Heart left ventricle (tissue), 13 donors: ENCODE results near the gene KEL.

Experiments used
- CTCF ChIP-seq, 12 donors: fragments of 200-600 bp; sonication (generic) in 4 of 12; IDR thresholded peaks; one replicate each; pipeline versions ENCODE4 v1.5.0 to v1.8.0; 2018 to 2022; ENCODE audit warnings: antibody characterized with exemption in 12 of 12, mild to moderate bottlenecking in 5 of 12
- POLR2A ChIP-seq, 2 donors: fragments of 450-650 bp; IDR thresholded peaks; one replicate each; pipeline ENCODE4 v1.6.1; 2017; ENCODE audit warnings: antibody characterized with exemption in 2 of 2, mild to moderate bottlenecking in 2 of 2, moderate library complexity in 2 of 2
- donor health status: ischemic (EF 13 %, LVEDD 7.1; RV severe dilation, severe dysfunction).
- donor health status: DM: no; HTN: yes; CAD: no.
- donor health status: DM: no; HTN: no; CAD: no.
- donor health status: ischemic (EF 25% LVEDD 6.9; RV normal size, moderate dysfunction).
- donor health status: ischemic (EF 25% LVEDD 5.7; RV mildly dilated, moderate dysfunction).
- donor health status: ischemic (EF 35%, LVEDD 5.7; RV mildly dilated, moderate dysfunction).
- donor health status: nonischemic (EF 11% LVEDD 7.7; RV severe dilation, severe dysfunction).
- donor health status: DM: yes; HTN: yes; CAD: no.
- donor health status: PGD.
- donor health status: ischemic (EF 29% LVEDD 5.4; RV normal size, mild dysfunction).
- donor health status: nonischemic (EF 23%, LVEDD 6.1; RV moderate dilation, normal function).

- TF ChIP-seq POLR2A (IDR thresholded peaks at IDR 0.05) (no peak), CTCF (IDR thresholded peaks at IDR 0.05) (no peak)
Observed at GRCh38 chr7:142992427-142992826, 30.3 kb upstream of the KEL start.
